CD4-positive, CD25-positive, alpha-beta regulatory T cell (primary cell): Measurements from ENCODE around the gene PSMA7. TPM values are rescaled to one million over a fixed set of nuclear protein-coding genes. Genes with fewer than 3 reads are reported as not detected.
"Not testable (repeated sequence)": the region's sequence is repeated elsewhere in the genome, so short reads cannot be mapped to it uniquely, and the experiment has no call there.

Experiments used
- ATAC-seq, 2 donors: fragments of 150-1000 bp; cut with Tn5 transposase; one replicate each; pipeline ENCODE4 v1.10.0; 2021; ENCODE audit warnings: low read depth in 2 of 2, moderate number of reproducible peaks in 2 of 2, moderate library complexity in 1 of 2
- DNase-seq, 3 donors: peaks; one replicate each; pipeline versions ENCODE4 v3.0.0 to v3.0.0-alpha.2; 2012 to 2022; ENCODE audit warnings: mixed read lengths in 1 of 3
- H3K27ac ChIP-seq: one replicate; pipeline ENCODE4 v1.7.0; 2013; ENCODE audit warnings: mild to moderate bottlenecking, low read length; ENCODE audit not compliant: insufficient read depth, poor library complexity, severe bottlenecking
- H3K27me3 ChIP-seq: one replicate; pipeline ENCODE4 v1.7.0; 2013; ENCODE audit warnings: low read length; ENCODE audit not compliant: control insufficient read depth, insufficient read depth
- H3K36me3 ChIP-seq: one replicate; pipeline ENCODE4 v1.7.0; 2013; ENCODE audit warnings: mild to moderate bottlenecking, low read length, moderate library complexity; ENCODE audit not compliant: control insufficient read depth, insufficient read depth
- H3K4me1 ChIP-seq: 2 replicates; pipeline ENCODE4 v1.7.0; 2013; ENCODE audit warnings: mild to moderate bottlenecking, low read length; ENCODE audit not compliant: insufficient read depth, control insufficient read depth, poor library complexity, severe bottlenecking
- H3K4me3 ChIP-seq: one replicate; pipeline ENCODE4 v1.7.0; 2013; ENCODE audit warnings: low read depth, mild to moderate bottlenecking, low read length, moderate library complexity
- H3K9me3 ChIP-seq, 2 experiments: 1 replicate in 1 of 2; 2 replicates in 1 of 2; pipeline ENCODE4 v1.7.0; 2013; ENCODE audit warnings: low read length in 2 of 2, mild to moderate bottlenecking in 1 of 2, moderate library complexity in 1 of 2; ENCODE audit not compliant: control insufficient read depth in 2 of 2
- H3K27ac Mint-ChIP-seq, 3 donors: one replicate each; pipeline ENCODE4 v1.8.0; 2020 to 2022; ENCODE audit warnings: mild to moderate bottlenecking in 3 of 3, mixed read lengths in 3 of 3, moderate library complexity in 2 of 3
- H3K27me3 Mint-ChIP-seq: one replicate; pipeline ENCODE4 v1.8.0; 2022; ENCODE audit warnings: mild to moderate bottlenecking, mixed read lengths
- H3K36me3 Mint-ChIP-seq: one replicate; pipeline ENCODE4 v1.8.0; 2020; ENCODE audit warnings: mixed read lengths
- H3K4me1 Mint-ChIP-seq, 4 donors: one replicate each; pipeline ENCODE4 v1.8.0; 2020 to 2022; ENCODE audit warnings: mixed read lengths in 4 of 4, mild to moderate bottlenecking in 1 of 4
- H3K4me3 Mint-ChIP-seq, 4 donors: one replicate each; pipeline ENCODE4 v1.8.0; 2020 to 2022; ENCODE audit warnings: mild to moderate bottlenecking in 4 of 4, mixed read lengths in 4 of 4, moderate library complexity in 3 of 4
- H3K9me3 Mint-ChIP-seq, 7 donors: one replicate each; pipeline ENCODE4 v1.8.0; 2020 to 2022; ENCODE audit warnings: mixed read lengths in 7 of 7, mild to moderate bottlenecking in 3 of 7, moderate library complexity in 2 of 7
- polyA plus RNA-seq, 4 donors: library from polyadenylated mRNA; unstranded; fragments of 300-500 nt; fragmentation: Illumina TruSeq; gene quantifications; one replicate each; pipeline ENCODE4 v1.2.3, GENCODE V29; 2021
- total RNA-seq: library from RNA; stranded (reverse); gene quantifications from one replicate; pipeline ENCODE4 v1.2.3, GENCODE V29; 2022

Gene PSMA7
- total and polyA plus RNA-seq, 5 donors from 2014 or later, result 172 to 670 (median 553) TPM

DNA sequence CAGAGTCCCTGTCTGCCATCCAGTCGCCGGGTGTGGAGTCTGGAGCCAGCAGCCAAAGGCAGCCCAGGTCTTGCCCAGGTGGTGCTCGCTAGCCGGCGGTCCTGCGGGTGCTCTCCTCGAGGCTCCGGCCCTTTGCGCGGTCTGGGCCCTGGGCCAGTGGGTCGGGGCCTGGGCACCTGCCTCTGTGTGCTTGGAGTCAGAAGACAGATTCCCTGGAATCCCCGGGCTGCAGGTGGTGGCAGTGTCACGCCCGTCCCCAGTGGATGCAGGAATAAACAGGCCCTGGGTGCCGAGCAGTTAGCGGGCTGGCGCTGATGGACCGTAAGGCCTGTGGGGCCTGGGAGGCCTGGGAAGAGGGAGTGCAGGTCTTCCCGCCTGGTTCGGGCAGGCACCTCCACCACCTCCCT lies 5.7 kb upstream of the PSMA7 start:
- no peak for ATAC-seq
- Histone ChIP-seq H3K27me3 (no peaks in the 10 kb centered on the region), H3K4me1 (peaks cover 12% of the 10 kb centered on the region), H3K4me3 (no peak overlapping the region), H3K9me3 (no peaks in the 10 kb centered on the region), H3K36me3 (peaks cover 3% of the 10 kb centered on the region), H3K27ac (no peak overlapping the region)
- H3K9me3 Mint-ChIP-seq, result peaks cover 0 to 2% (median 1%) of the 10 kb centered on the region in 7 donors
- no peaks in the 10 kb centered on the region for H3K27me3 Mint-ChIP-seq
- DNase-seq, result no peak
- H3K36me3 Mint-ChIP-seq, result peaks cover 14% of the 10 kb centered on the region
- peaks cover 0 to 43% (median 22%) of the 10 kb centered on the region in 4 donors for H3K4me1 Mint-ChIP-seq
- no peak overlapping the region for H3K27ac Mint-ChIP-seq
- H3K4me3 Mint-ChIP-seq, result no peak overlapping the region

DNA sequence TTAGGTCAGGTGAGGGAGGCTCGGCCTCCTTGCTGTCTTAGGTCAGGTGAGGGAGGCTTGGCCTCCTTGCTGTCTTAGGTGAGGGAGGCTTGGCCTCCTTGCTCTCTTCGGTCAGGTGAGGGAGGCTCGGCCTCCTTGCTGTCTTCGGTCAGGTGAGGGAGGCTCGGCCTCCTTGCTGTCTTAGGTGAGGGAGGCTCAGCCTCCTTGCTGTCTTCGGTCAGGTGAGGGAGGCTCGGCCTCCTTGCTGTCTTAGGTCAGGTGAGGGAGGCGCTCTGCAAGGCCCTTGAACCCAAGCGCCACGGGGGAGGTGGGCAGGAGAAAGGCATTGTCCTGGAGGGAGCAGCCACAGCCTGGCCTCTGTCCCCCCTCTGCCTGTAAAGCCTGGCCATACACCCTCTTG lies 5.2 kb upstream of the PSMA7 start:
- ATAC-seq, H3K36me3 ChIP-seq, H3K4me3 ChIP-seq, H3K27me3 ChIP-seq, H3K27ac Mint-ChIP-seq, H3K27me3 Mint-ChIP-seq, H3K36me3 Mint-ChIP-seq, H3K27ac ChIP-seq, DNase-seq, H3K4me3 Mint-ChIP-seq, H3K9me3 ChIP-seq, H3K9me3 Mint-ChIP-seq: not testable (repeated sequence)
- H3K4me1 ChIP-seq, result peaks cover 12% of the 10 kb centered on the region
- peaks cover 0 to 42% (median 19%) of the 10 kb centered on the region in 4 donors for H3K4me1 Mint-ChIP-seq

DNA sequence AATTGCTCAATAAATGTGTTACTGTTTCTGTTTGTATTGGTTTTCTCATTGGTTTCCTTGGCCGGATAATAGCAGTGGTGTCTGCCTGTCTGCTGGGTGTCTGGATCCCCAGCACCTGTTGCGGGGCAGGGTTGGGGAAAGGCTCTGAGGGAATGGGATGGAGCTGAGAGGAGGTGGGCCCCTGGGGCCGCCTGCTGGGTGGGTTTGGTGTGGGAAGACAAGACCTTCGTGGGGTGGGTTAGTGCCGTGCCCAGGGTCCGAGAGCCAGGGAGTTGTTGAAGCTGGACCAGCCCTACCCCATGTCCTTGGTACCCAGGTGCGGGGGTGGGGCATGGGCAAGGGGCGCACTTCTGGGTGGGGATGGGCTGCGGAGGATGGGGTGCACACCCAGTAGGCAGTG lies 4.3 kb upstream of the PSMA7 start:
- no peaks in the 10 kb centered on the region for H3K27me3 ChIP-seq
- peaks cover 3% of the 10 kb centered on the region for H3K36me3 Mint-ChIP-seq
- no peaks in the 10 kb centered on the region for H3K9me3 Mint-ChIP-seq
- H3K4me1 Mint-ChIP-seq, result peaks cover 0 to 41% (median 19%) of the 10 kb centered on the region in 4 donors
- H3K36me3 ChIP-seq, result no peaks in the 10 kb centered on the region
- no peak for DNase-seq
- H3K27ac ChIP-seq, result no peak overlapping the region
- peak overlapping the region in 1 of 4 donors; percentile 52 for H3K4me3 Mint-ChIP-seq
- no peak for ATAC-seq
- no peaks in the 10 kb centered on the region for H3K27me3 Mint-ChIP-seq
- no peaks in the 10 kb centered on the region for H3K9me3 ChIP-seq
- peaks cover 13% of the 10 kb centered on the region for H3K4me1 ChIP-seq
- no peak overlapping the region for H3K4me3 ChIP-seq
- no peak overlapping the region for H3K27ac Mint-ChIP-seq

DNA sequence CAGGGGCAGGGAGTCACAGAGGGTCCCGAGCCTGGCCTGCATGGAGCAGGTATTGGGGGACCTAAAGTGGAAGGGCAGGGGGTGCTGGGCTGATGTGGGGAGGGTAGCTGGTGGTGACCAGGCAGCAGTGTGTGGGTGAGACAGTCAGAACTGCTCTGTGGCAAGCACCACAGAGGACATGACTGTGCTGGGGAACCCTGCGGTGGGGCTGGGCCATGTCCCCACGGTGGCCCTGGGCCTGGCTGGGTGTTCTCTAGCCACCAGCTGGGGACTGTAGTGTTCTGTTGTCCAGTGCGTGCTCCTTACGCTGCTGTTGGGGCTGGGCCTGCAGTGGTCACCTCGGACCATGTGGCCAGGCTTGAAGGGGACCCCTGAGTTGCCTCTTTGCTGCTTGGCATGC lies 3.9 kb upstream of the PSMA7 start:
- Histone ChIP-seq H3K36me3 (no peaks in the 10 kb centered on the region), H3K4me3 (no peak overlapping the region), H3K27ac (no peak overlapping the region), H3K27me3 (no peaks in the 10 kb centered on the region), H3K4me1 (peaks cover 17% of the 10 kb centered on the region), H3K9me3 (no peaks in the 10 kb centered on the region)
- Mint-ChIP-seq H3K36me3 (no peaks in the 10 kb centered on the region), H3K4me1 (peaks cover 0 to 40% (median 22%) of the 10 kb centered on the region in 4 donors), H3K9me3 (no peaks in the 10 kb centered on the region), H3K27me3 (peaks cover 1% of the 10 kb centered on the region), H3K4me3 (peak overlapping the region in 1 of 4 donors; percentile 52), H3K27ac (no peak overlapping the region)
- no peak for DNase-seq
- no peak for ATAC-seq

GRCh38 chr20:62146019-62146755 lies 3.0 kb upstream of the PSMA7 start:
- H3K9me3 Mint-ChIP-seq, result no peaks in the 10 kb centered on the region
- no peaks in the 10 kb centered on the region for H3K36me3 Mint-ChIP-seq
- no peak for DNase-seq
- H3K9me3 ChIP-seq, result no peaks in the 10 kb centered on the region
- peak overlapping the region; percentile 0 to 94 (median 88) for H3K4me3 Mint-ChIP-seq
- no peak overlapping the region for H3K27ac ChIP-seq
- H3K27me3 Mint-ChIP-seq, result peaks cover 5% of the 10 kb centered on the region
- H3K4me1 Mint-ChIP-seq, result peaks cover 0 to 49% (median 31%) of the 10 kb centered on the region in 4 donors
- no peak overlapping the region for H3K27ac Mint-ChIP-seq
- no peak for ATAC-seq
- no peak overlapping the region for H3K4me3 ChIP-seq
- H3K27me3 ChIP-seq, result no peaks in the 10 kb centered on the region
- no peaks in the 10 kb centered on the region for H3K36me3 ChIP-seq
- peaks cover 26% of the 10 kb centered on the region for H3K4me1 ChIP-seq

GRCh38 chr20:62145688-62146018 lies 2.5 kb upstream of the PSMA7 start:
- Histone ChIP-seq H3K27me3 (no peaks in the 10 kb centered on the region), H3K27ac (no peak overlapping the region), H3K9me3 (no peaks in the 10 kb centered on the region), H3K4me3 (no peak overlapping the region), H3K4me1 (peaks cover 31% of the 10 kb centered on the region), H3K36me3 (peaks cover 2% of the 10 kb centered on the region)
- Mint-ChIP-seq H3K36me3 (no peaks in the 10 kb centered on the region), H3K27ac (no peak overlapping the region), H3K9me3 (no peaks in the 10 kb centered on the region), H3K4me1 (peaks cover 0 to 52% (median 35%) of the 10 kb centered on the region in 4 donors), H3K4me3 (peak overlapping the region; percentile 87 to 95 (median 92)), H3K27me3 (peaks cover 5% of the 10 kb centered on the region)
- ATAC-seq (no peak), DNase-seq (no peak)

GRCh38 chr20:62143957-62144825 lies 997 bp upstream of the PSMA7 start:
- DNase-seq, result peak; percentile 22 to 66 (median 33)
- peak overlapping the region; percentile 52 to 74 (median 59) for H3K27ac Mint-ChIP-seq
- H3K27me3 ChIP-seq, result no peaks in the 10 kb centered on the region
- H3K27me3 Mint-ChIP-seq, result peaks cover 5% of the 10 kb centered on the region
- H3K9me3 ChIP-seq, result no peaks in the 10 kb centered on the region
- H3K36me3 ChIP-seq, result peaks cover 17% of the 10 kb centered on the region
- peaks cover 0 to 60% (median 38%) of the 10 kb centered on the region in 4 donors for H3K4me1 Mint-ChIP-seq
- H3K9me3 Mint-ChIP-seq, result no peaks in the 10 kb centered on the region
- peaks cover 38% of the 10 kb centered on the region for H3K4me1 ChIP-seq
- peak overlapping the region; percentile 84 for H3K4me3 ChIP-seq
- peaks cover 7% of the 10 kb centered on the region for H3K36me3 Mint-ChIP-seq
- H3K4me3 Mint-ChIP-seq, result peak overlapping the region; percentile 87 to 95 (median 92)
- H3K27ac ChIP-seq, result peak overlapping the region; percentile 78
- ATAC-seq, result no peak
